RWPE1 (cell line): ENCODE results near the gene UNC13D.
A peak's percentile ranks its signal among the peaks of the same experiment; 100 is the strongest.

ENCODE experiments used
- CTCF ChIA-PET: fragments of 350-600 bp; sonication (Branson Sonifier 250); formaldehyde crosslinking; extraction: SDS; loops from one replicate; lab custom pipeline; 2021; lab: Yijun Ruan, JAX
- POLR2A ChIA-PET: fragments of 400-600 bp; formaldehyde crosslinking; extraction: SDS; loops from one replicate; lab custom pipeline; 2020; ENCODE audit warnings: antibody characterized with exemption; ENCODE audit not compliant: low non-redundant PET; lab: Yijun Ruan, JAX
- DNase-seq: peaks from one replicate; pipeline ENCODE4 v3.0.0; 2012; ENCODE audit warnings: low spot score
- H3K27ac ChIP-seq: fragments of 450-650 bp; 2 replicates; pipeline ENCODE4 v1.5.1; 2017
- CTCF ChIP-seq: fragments of 450-650 bp; conservative IDR thresholded peaks from 2 replicates; pipeline ENCODE4 v1.5.1; 2017; ENCODE audit warnings: low read depth, mild to moderate bottlenecking

UNC13D gene

GRCh38 chr17:75820094-75821080 lies 23.8 kb downstream of the UNC13D start:
- ChIA-PET CTCF (interaction anchor here (1.5 kb wide), 1 partner anchor 10 kb away, joined by 7 read pairs; no protein-coding TSS in a partner anchor), POLR2A (interaction anchor here (0.7 kb wide), 1 partner anchor 28 kb away, joined by 4 read pairs; no protein-coding TSS in a partner anchor)
- no peak for DNase-seq
- H3K27ac ChIP-seq, result peak overlapping the region; percentile 71
- no peak for TF ChIP-seq CTCF

- H3K27ac ChIP-seq, result peak overlapping the region; percentile 71
- CTCF ChIA-PET, result no interaction called here
- no peak for TF ChIP-seq CTCF
- POLR2A ChIA-PET, result no interaction called here
- DNase-seq, result no peak
These were observed 24.5 kb downstream of the UNC13D start for GRCh38 chr17:75819678-75820077.

- DNase-seq, result no peak
- no peak for TF ChIP-seq CTCF
- POLR2A ChIA-PET, result no interaction called here
- H3K27ac ChIP-seq, result peak overlapping the region; percentile 71
- CTCF ChIA-PET, result no interaction called here
These were observed 25.1 kb downstream of the UNC13D start for GRCh38 chr17:75819116-75819515.

GRCh38 chr17:75818326-75818885 lies 25.8 kb downstream of the UNC13D start:
- TF ChIP-seq CTCF, result no peak
- ChIA-PET CTCF (no interaction called here), POLR2A (no interaction called here)
- DNase-seq, result no peak
- peak overlapping the region; percentile 71 for H3K27ac ChIP-seq

- POLR2A ChIA-PET, result no interaction called here
- CTCF ChIA-PET, result interaction anchor here (0.7 kb wide), 1 partner anchor 35 kb away, joined by 4 read pairs; no protein-coding TSS in a partner anchor
- TF ChIP-seq CTCF, result no peak
- peak overlapping the region; percentile 71 for H3K27ac ChIP-seq
- DNase-seq, result no peak
These were observed 26.6 kb downstream of the UNC13D start for GRCh38 chr17:75817571-75817970.

- DNase-seq, result no peak
- no peak for TF ChIP-seq CTCF
- CTCF ChIA-PET, result interaction anchor here (0.6 to 1.3 kb wide), 3 partner anchors 34 to 79 kb away, joined by 4 read pairs; partner anchors contain the start of gene GALK1
- peak overlapping the region; percentile 94 for H3K27ac ChIP-seq
- POLR2A ChIA-PET, result no interaction called here
These were observed 27.5 kb downstream of the UNC13D start for GRCh38 chr17:75816693-75817092.
